H9 (cell line): ENCODE measurements around the gene CFAP54. TPM values are rescaled to one million over a fixed set of nuclear protein-coding genes. Genes with fewer than 3 reads are reported as not detected.

Experiments
- DNase-seq: peaks from one replicate; pipeline ENCODE4 v3.0.0-alpha.2; 2017
- H2AFZ ChIP-seq: one replicate; pipeline ENCODE4 v1.6.1; 2013; ENCODE audit warnings: mild to moderate bottlenecking, low read length, control low read depth, moderate library complexity
- H2AK5ac ChIP-seq: 2 replicates; pipeline ENCODE4 v1.6.1; 2013; ENCODE audit warnings: low read length, control low read depth, mixed read lengths; ENCODE audit not compliant: insufficient read length
- H2BK120ac ChIP-seq: one replicate; pipeline ENCODE4 v1.6.1; 2013; ENCODE audit warnings: low read depth, mild to moderate bottlenecking, low read length, control low read depth, inconsistent platforms; ENCODE audit not compliant: poor library complexity, severe bottlenecking
- H2BK12ac ChIP-seq: 2 replicates; pipeline ENCODE4 v1.6.1; 2013; ENCODE audit warnings: low read length, control low read depth, mixed read lengths, low read depth; ENCODE audit not compliant: insufficient read length
- H2BK15ac ChIP-seq: 2 replicates; pipeline ENCODE4 v1.6.1; 2013; ENCODE audit warnings: low read depth, low read length, control low read depth
- H2BK20ac ChIP-seq: one replicate; pipeline ENCODE4 v1.6.1; 2013; ENCODE audit warnings: low read depth, mild to moderate bottlenecking, low read length, control low read depth, inconsistent platforms; ENCODE audit not compliant: poor library complexity, severe bottlenecking
- H2BK5ac ChIP-seq: 2 replicates; pipeline ENCODE4 v1.6.1; 2013; ENCODE audit warnings: low read length, control low read depth, mixed read lengths; ENCODE audit not compliant: insufficient read length
- H3K14ac ChIP-seq: 2 replicates; pipeline ENCODE4 v1.6.1; 2013; ENCODE audit warnings: low read length, control low read depth; ENCODE audit not compliant: insufficient read depth
- H3K18ac ChIP-seq: 2 replicates; pipeline ENCODE4 v1.6.1; 2013; ENCODE audit warnings: low read depth, mild to moderate bottlenecking, mixed read lengths, low read length, control low read depth; ENCODE audit not compliant: insufficient read length
- H3K23ac ChIP-seq: 2 replicates; pipeline ENCODE4 v1.6.1; 2013; ENCODE audit warnings: low read length, control low read depth, mixed read lengths, low read depth; ENCODE audit not compliant: insufficient read length
- H3K23me2 ChIP-seq: 2 replicates; pipeline ENCODE4 v1.6.1; 2013; ENCODE audit warnings: low read depth, mild to moderate bottlenecking, mixed read lengths, low read length, control low read depth; ENCODE audit not compliant: insufficient read length, poor library complexity, severe bottlenecking
- H3K27ac ChIP-seq: 2 replicates; pipeline ENCODE4 v1.5.1; 2013; ENCODE audit warnings: low read length, control low read depth, mixed read lengths, low read depth; ENCODE audit not compliant: insufficient read length
- H3K27me3 ChIP-seq: 2 replicates; pipeline ENCODE4 v1.6.1; 2013; ENCODE audit warnings: low read length, control low read depth, inconsistent platforms; ENCODE audit not compliant: insufficient read depth
- H3K4ac ChIP-seq: 2 replicates; pipeline ENCODE4 v1.6.1; 2013; ENCODE audit warnings: low read depth, mild to moderate bottlenecking, control low read depth, inconsistent platforms, low read length, moderate library complexity
- H3K4me1 ChIP-seq: 2 replicates; pipeline ENCODE4 v1.6.1; 2013; ENCODE audit warnings: low read length, control low read depth, inconsistent platforms; ENCODE audit not compliant: insufficient read depth
- H3K4me2 ChIP-seq: 2 replicates; pipeline ENCODE4 v1.6.1; 2013; ENCODE audit warnings: low read length, control low read depth, mixed read lengths; ENCODE audit not compliant: insufficient read length, insufficient read depth
- H3K56ac ChIP-seq: 2 replicates; pipeline ENCODE4 v1.6.1; 2013; ENCODE audit warnings: low read depth, mild to moderate bottlenecking, mixed read lengths, low read length, control low read depth; ENCODE audit not compliant: insufficient read length
- H3K79me1 ChIP-seq: 2 replicates; pipeline ENCODE4 v1.6.1; 2013; ENCODE audit warnings: low read depth, mild to moderate bottlenecking, moderate library complexity, low read length, control low read depth, inconsistent platforms; ENCODE audit not compliant: insufficient read depth, poor library complexity, severe bottlenecking
- H3K79me2 ChIP-seq: 2 replicates; pipeline ENCODE4 v1.6.1; 2013; ENCODE audit warnings: low read length, control low read depth, inconsistent platforms; ENCODE audit not compliant: insufficient read depth
- H3K9ac ChIP-seq: 2 replicates; pipeline ENCODE4 v1.6.1; 2013; ENCODE audit warnings: low read length, control low read depth, mixed read lengths; ENCODE audit not compliant: insufficient read length; ENCODE audit errors: extremely low read depth
- H3K9me3 ChIP-seq: one replicate; pipeline ENCODE4 v1.6.1; 2013; ENCODE audit warnings: low read depth, low read length, inconsistent platforms; ENCODE audit not compliant: control insufficient read depth
- H3T11ph ChIP-seq: one replicate; pipeline ENCODE4 v1.6.1; 2013; ENCODE audit warnings: mild to moderate bottlenecking, low read length, control low read depth, inconsistent platforms
- H4K20me1 ChIP-seq: one replicate; pipeline ENCODE4 v1.6.1; 2013; ENCODE audit not compliant: control insufficient read depth, insufficient read length, insufficient read depth
- H4K5ac ChIP-seq: 2 replicates; pipeline ENCODE4 v1.6.1; 2013; ENCODE audit warnings: low read depth, mild to moderate bottlenecking, mixed read lengths, low read length, control low read depth; ENCODE audit not compliant: insufficient read length
- H4K8ac ChIP-seq: replicated peaks from 2 replicates; pipeline ENCODE4 v1.6.1; 2013; ENCODE audit warnings: low read length, control low read depth, mixed read lengths, low read depth; ENCODE audit not compliant: insufficient read length
- H4K91ac ChIP-seq: 2 replicates; pipeline ENCODE4 v1.6.1; 2013; ENCODE audit warnings: low read depth, mild to moderate bottlenecking, moderate library complexity, mixed read lengths, low read length, control low read depth; ENCODE audit not compliant: insufficient read length
- H3K27ac Mint-ChIP-seq, 3 experiments: 2 replicates in 2 of 3; 3 replicates in 1 of 3; pipeline ENCODE4 v1.8.0; 2020 to 2021; ENCODE audit warnings: mixed read lengths in 3 of 3, mild to moderate bottlenecking in 1 of 3, moderate library complexity in 1 of 3
- H3K27me3 Mint-ChIP-seq: 2 replicates; pipeline ENCODE4 v1.8.0; 2021; ENCODE audit warnings: low read depth, mild to moderate bottlenecking, moderate library complexity, mixed read lengths
- H3K36me3 Mint-ChIP-seq, 3 experiments: 2 replicates in 2 of 3; 3 replicates in 1 of 3; pipeline ENCODE4 v1.8.0; 2020 to 2021; ENCODE audit warnings: low read depth in 3 of 3, mixed read lengths in 3 of 3; ENCODE audit not compliant: insufficient read depth in 1 of 3
- H3K4me1 Mint-ChIP-seq, 2 experiments: 2 replicates each; pipeline ENCODE4 v1.8.0; 2020; ENCODE audit warnings: mixed read lengths in 2 of 2
- H3K4me3 Mint-ChIP-seq, 2 experiments: 2 replicates in 1 of 2; 3 replicates in 1 of 2; pipeline ENCODE4 v1.8.0; 2020 to 2021; ENCODE audit warnings: mild to moderate bottlenecking in 2 of 2, mixed read lengths in 2 of 2, moderate library complexity in 1 of 2
- H3K9me3 Mint-ChIP-seq, 2 experiments: 2 replicates in 1 of 2; 3 replicates in 1 of 2; pipeline ENCODE4 v1.8.0; 2020; ENCODE audit warnings: mild to moderate bottlenecking in 2 of 2, mixed read lengths in 2 of 2, moderate library complexity in 1 of 2
- WGBS: extraction: QIAGEN DNeasy Blood & Tissue Kit; methylation state at CpG from one replicate; pipeline ENCODE4 v1.1.7; 2013; ENCODE audit warnings: missing lambda C conversion rate, low lambda C conversion rate, mixed read lengths; ENCODE audit not compliant: insufficient read length; ENCODE audit errors: extremely low coverage; 5-methylcytosine and 5-hydroxymethylcytosine counted together
- total RNA-seq: library from RNA; stranded (reverse); gene quantifications from 2 replicates; pipeline ENCODE4 v1.2.1, GENCODE V29; 2021
- TF ChIP-seq, protein P1 (sequence below): fragments of 200-600 bp; sonication (generic); conservative IDR thresholded peaks from 3 replicates; pipeline ENCODE4 v1.8.0; 2021; ENCODE audit warnings: antibody characterized with exemption, mild to moderate bottlenecking

The CFAP54 gene
- total RNA-seq, 1 experiment from 2014 or later = 0.24 TPM

DNA sequence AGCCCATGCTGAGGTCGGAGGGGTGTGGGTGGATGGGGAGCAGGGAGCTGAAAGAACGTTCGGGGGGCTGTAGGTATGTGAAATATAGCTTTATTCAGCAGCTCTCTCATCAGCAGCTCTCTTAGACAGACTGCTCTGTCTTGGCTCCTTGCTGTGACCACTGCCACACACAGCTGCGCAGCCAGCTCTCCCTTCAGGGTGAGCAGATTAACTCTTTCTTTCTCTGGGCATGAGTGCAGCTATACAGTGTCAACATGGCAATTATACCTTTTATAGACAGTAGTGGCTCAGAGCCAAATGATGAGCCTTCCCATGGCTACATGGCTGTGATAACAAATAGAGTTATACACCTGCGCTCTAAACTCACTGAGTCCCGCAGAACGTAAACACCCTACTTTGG is 280.0 kb downstream of the CFAP54 start:
- H3K23me2 ChIP-seq = no peaks in the 10 kb centered on the region
- H3K56ac ChIP-seq = no peak overlapping the region
- H3K27me3 ChIP-seq = no peaks in the 10 kb centered on the region
- no peaks in the 10 kb centered on the region for H3K4me1 ChIP-seq
- Mint-ChIP-seq H3K4me3 (no peak overlapping the region), H3K36me3 (peaks cover 0 to 2% (median 0%) of the 10 kb centered on the region in 3 experiments; a peak in 1 of 7 replicates), H3K9me3 (peaks cover 3 to 5% of the 10 kb centered on the region in 2 experiments; a peak in 2 of 5 replicates), H3K27ac (no peak overlapping the region), H3K4me1 (no peaks in the 10 kb centered on the region), H3K27me3 (no peaks in the 10 kb centered on the region)
- WGBS = no CpG with 5 or more reads among the region's 7 CpGs
- no peak overlapping the region for H3T11ph ChIP-seq
- no peaks in the 10 kb centered on the region for H4K20me1 ChIP-seq
- H4K5ac ChIP-seq = no peak overlapping the region
- no peak overlapping the region for H4K8ac ChIP-seq
- no peak overlapping the region for H2AFZ ChIP-seq
- no peaks in the 10 kb centered on the region for H3K79me1 ChIP-seq
- no peak overlapping the region for H3K4me2 ChIP-seq
- H2BK20ac ChIP-seq = no peak overlapping the region
- no peak overlapping the region for H3K27ac ChIP-seq
- no peak overlapping the region for H2BK12ac ChIP-seq
- no peak overlapping the region for H3K9ac ChIP-seq
- no peak for DNase-seq
- H2BK120ac ChIP-seq = no peak overlapping the region
- no peaks in the 10 kb centered on the region for H3K9me3 ChIP-seq
- no peak overlapping the region for H3K23ac ChIP-seq
- no peak overlapping the region for H2BK15ac ChIP-seq
- no peak overlapping the region for H2AK5ac ChIP-seq
- H3K4ac ChIP-seq = no peak overlapping the region
- no peaks in the 10 kb centered on the region for H3K79me2 ChIP-seq
- TF ChIP-seq, protein P1, sequence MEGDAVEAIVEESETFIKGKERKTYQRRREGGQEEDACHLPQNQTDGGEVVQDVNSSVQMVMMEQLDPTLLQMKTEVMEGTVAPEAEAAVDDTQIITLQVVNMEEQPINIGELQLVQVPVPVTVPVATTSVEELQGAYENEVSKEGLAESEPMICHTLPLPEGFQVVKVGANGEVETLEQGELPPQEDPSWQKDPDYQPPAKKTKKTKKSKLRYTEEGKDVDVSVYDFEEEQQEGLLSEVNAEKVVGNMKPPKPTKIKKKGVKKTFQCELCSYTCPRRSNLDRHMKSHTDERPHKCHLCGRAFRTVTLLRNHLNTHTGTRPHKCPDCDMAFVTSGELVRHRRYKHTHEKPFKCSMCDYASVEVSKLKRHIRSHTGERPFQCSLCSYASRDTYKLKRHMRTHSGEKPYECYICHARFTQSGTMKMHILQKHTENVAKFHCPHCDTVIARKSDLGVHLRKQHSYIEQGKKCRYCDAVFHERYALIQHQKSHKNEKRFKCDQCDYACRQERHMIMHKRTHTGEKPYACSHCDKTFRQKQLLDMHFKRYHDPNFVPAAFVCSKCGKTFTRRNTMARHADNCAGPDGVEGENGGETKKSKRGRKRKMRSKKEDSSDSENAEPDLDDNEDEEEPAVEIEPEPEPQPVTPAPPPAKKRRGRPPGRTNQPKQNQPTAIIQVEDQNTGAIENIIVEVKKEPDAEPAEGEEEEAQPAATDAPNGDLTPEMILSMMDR = no peak
- H4K91ac ChIP-seq = no peak overlapping the region
- H3K18ac ChIP-seq = no peak overlapping the region
- no peak overlapping the region for H3K14ac ChIP-seq
- H2BK5ac ChIP-seq = no peak overlapping the region
